CD4-positive, alpha-beta T cell (primary cell): Measurements from ENCODE around the gene TEX47. TPM values are rescaled to one million over a fixed set of nuclear protein-coding genes. Genes with fewer than 3 reads are reported as not detected.

Experiments
- ATAC-seq: fragments of 200-7000 bp; cut with Tn5 transposase; one replicate; pipeline ENCODE4 v1.10.0; 2022; ENCODE audit warnings: mild to moderate bottlenecking; ENCODE audit not compliant: poor library complexity
- CTCF ChIA-PET: fragments of 350-600 bp; sonication (Branson Sonifier 250); formaldehyde crosslinking; loops from one replicate; lab custom pipeline; 2021; ENCODE audit warnings: antibody characterized with exemption, inconsistent platforms; lab: Charles Lee
- POLR2A ChIA-PET: fragments of 350-600 bp; sonication (Branson Sonifier 250); formaldehyde crosslinking; loops from one replicate; lab custom pipeline; 2021; ENCODE audit warnings: antibody characterized with exemption, inconsistent platforms; lab: Charles Lee
- DNase-seq, 14 experiments: peaks; one replicate each; pipeline ENCODE4 v3.0.0-alpha.2; 2013 to 2020; ENCODE audit warnings: mixed read lengths in 2 of 14
- H3K27ac ChIP-seq, 2 donors: one replicate each; pipeline versions ENCODE4 v1.5.1 to v1.7.0; 2013; ENCODE audit warnings: low read length in 2 of 2, low read depth in 1 of 2, mild to moderate bottlenecking in 1 of 2
- H3K27me3 ChIP-seq, 2 experiments: 1 replicate in 1 of 2; 2 replicates in 1 of 2; pipeline versions ENCODE4 v1.6.1 to v1.7.0; 2013; ENCODE audit warnings: low read length in 2 of 2, control low read depth in 1 of 2, mild to moderate bottlenecking in 1 of 2, moderate library complexity in 1 of 2; ENCODE audit not compliant: insufficient read depth in 2 of 2, control insufficient read depth in 1 of 2
- H3K36me3 ChIP-seq: one replicate; pipeline ENCODE4 v1.6.1; 2013; ENCODE audit warnings: low read length, control low read depth; ENCODE audit not compliant: insufficient read depth
- H3K4me1 ChIP-seq: one replicate; pipeline ENCODE4 v1.6.1; 2013; ENCODE audit warnings: low read length, control low read depth; ENCODE audit not compliant: insufficient read depth
- H3K4me3 ChIP-seq: one replicate; pipeline ENCODE4 v1.5.1; 2013; ENCODE audit warnings: mild to moderate bottlenecking, low read length, moderate library complexity
- H3K9me3 ChIP-seq, 2 experiments: 1 replicate in 1 of 2; 2 replicates in 1 of 2; pipeline versions ENCODE4 v1.6.1 to v1.7.0; 2013; ENCODE audit warnings: low read length in 2 of 2, mild to moderate bottlenecking in 2 of 2, control low read depth in 1 of 2, moderate library complexity in 1 of 2; ENCODE audit not compliant: control insufficient read depth in 1 of 2, insufficient read depth in 1 of 2
- H3K27ac Mint-ChIP-seq: one replicate; pipeline ENCODE4 v1.8.0; 2020; ENCODE audit warnings: mixed read lengths
- H3K27me3 Mint-ChIP-seq: one replicate; pipeline ENCODE4 v1.8.0; 2021; ENCODE audit warnings: mixed read lengths
- H3K36me3 Mint-ChIP-seq: one replicate; pipeline ENCODE4 v1.8.0; 2021; ENCODE audit warnings: low read depth, mixed read lengths
- H3K4me1 Mint-ChIP-seq: one replicate; pipeline ENCODE4 v1.8.0; 2021; ENCODE audit warnings: low read depth, mixed read lengths
- H3K4me3 Mint-ChIP-seq: one replicate; pipeline ENCODE4 v1.8.0; 2020; ENCODE audit warnings: mild to moderate bottlenecking, mixed read lengths
- H3K9me3 Mint-ChIP-seq: one replicate; pipeline ENCODE4 v1.8.0; 2020; ENCODE audit warnings: mixed read lengths
- intact Hi-C, 2 experiments: fragments of 100-400 bp; cut with DNase I in 1 of 2; cut with micrococcal nuclease in 1 of 2; formaldehyde crosslinking; loops; one replicate each; pipeline versions ENCODE4 v1.15.1 to v1.9.0; 2023 to 2025; cut with DNase I, micrococcal nuclease
- total RNA-seq, 174 experiments: library from RNA in 2 of 174; stranded (reverse) in 2 of 174; gene quantifications; one replicate each; pipeline ENCODE4 v1.2.3 and lab custom pipeline; 2021 to 2026
- TF ChIP-seq, protein P1 (sequence below): fragments of 200-600 bp; IDR thresholded peaks from one replicate; pipeline ENCODE4 v1.8.0; 2022; ENCODE audit warnings: antibody characterized with exemption, mild to moderate bottlenecking

The TEX47 gene
- total RNA-seq, 2 experiments from 2014 or later, result not detected

DNA sequence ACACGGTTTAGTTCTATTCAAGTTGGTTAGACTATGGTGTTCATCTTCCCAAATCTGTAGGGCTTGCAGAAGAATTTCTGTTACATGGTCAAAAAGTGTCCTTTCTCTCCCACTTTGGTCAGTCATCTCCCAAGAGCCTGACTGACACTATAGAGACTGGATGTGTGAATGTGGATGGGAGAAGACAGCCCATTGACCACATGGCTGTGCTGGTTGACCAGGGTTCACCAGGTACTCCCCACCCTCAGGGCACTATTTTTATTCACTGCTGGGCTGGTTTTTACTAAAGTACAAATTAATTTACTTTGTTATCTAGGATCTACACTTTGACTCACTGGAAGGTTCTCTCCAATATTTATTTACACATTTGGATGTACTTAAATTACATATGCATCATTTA, 33.8 kb downstream of the TEX47 start:
- no peaks in the 10 kb centered on the region for H3K36me3 Mint-ChIP-seq
- DNase-seq (no peak), ATAC-seq (no peak)
- H3K27me3 Mint-ChIP-seq, result peaks cover 41% of the 10 kb centered on the region
- Histone ChIP-seq H3K9me3 (peaks cover 0 to 13% of the 10 kb centered on the region in 2 experiments), H3K36me3 (no peaks in the 10 kb centered on the region), H3K4me3 (no peak overlapping the region), H3K27ac (no peak overlapping the region), H3K27me3 (peaks cover 19 to 32% of the 10 kb centered on the region in 2 experiments), H3K4me1 (no peaks in the 10 kb centered on the region)
- no peak overlapping the region for H3K27ac Mint-ChIP-seq
- H3K4me3 Mint-ChIP-seq, result no peak overlapping the region
- TF ChIP-seq, protein P1, sequence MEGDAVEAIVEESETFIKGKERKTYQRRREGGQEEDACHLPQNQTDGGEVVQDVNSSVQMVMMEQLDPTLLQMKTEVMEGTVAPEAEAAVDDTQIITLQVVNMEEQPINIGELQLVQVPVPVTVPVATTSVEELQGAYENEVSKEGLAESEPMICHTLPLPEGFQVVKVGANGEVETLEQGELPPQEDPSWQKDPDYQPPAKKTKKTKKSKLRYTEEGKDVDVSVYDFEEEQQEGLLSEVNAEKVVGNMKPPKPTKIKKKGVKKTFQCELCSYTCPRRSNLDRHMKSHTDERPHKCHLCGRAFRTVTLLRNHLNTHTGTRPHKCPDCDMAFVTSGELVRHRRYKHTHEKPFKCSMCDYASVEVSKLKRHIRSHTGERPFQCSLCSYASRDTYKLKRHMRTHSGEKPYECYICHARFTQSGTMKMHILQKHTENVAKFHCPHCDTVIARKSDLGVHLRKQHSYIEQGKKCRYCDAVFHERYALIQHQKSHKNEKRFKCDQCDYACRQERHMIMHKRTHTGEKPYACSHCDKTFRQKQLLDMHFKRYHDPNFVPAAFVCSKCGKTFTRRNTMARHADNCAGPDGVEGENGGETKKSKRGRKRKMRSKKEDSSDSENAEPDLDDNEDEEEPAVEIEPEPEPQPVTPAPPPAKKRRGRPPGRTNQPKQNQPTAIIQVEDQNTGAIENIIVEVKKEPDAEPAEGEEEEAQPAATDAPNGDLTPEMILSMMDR, result no peak
- H3K4me1 Mint-ChIP-seq, result no peaks in the 10 kb centered on the region
- intact Hi-C loops, result no loop called here
- no peaks in the 10 kb centered on the region for H3K9me3 Mint-ChIP-seq
- POLR2A ChIA-PET, result no interaction called here
- CTCF ChIA-PET, result no interaction called here

DNA sequence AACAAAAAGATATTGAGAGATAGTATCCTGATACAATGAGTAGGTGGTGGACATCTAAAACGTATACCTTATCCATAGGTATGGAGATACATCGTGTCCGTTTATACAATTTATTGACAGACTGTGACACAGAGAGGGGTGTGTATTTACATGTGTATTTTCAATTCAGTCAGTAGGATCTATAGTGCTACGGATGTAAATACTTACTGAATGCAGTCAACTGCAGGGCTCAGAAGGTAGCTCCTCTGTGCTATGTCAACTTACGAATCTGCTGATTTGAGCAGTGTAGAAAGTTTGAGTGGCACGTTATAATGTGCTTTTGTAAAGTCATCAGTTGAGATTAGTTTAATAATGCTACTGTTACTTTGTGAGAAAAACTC, 35.4 kb downstream of the TEX47 start:
- no peak for ATAC-seq
- POLR2A ChIA-PET, result no interaction called here

DNA sequence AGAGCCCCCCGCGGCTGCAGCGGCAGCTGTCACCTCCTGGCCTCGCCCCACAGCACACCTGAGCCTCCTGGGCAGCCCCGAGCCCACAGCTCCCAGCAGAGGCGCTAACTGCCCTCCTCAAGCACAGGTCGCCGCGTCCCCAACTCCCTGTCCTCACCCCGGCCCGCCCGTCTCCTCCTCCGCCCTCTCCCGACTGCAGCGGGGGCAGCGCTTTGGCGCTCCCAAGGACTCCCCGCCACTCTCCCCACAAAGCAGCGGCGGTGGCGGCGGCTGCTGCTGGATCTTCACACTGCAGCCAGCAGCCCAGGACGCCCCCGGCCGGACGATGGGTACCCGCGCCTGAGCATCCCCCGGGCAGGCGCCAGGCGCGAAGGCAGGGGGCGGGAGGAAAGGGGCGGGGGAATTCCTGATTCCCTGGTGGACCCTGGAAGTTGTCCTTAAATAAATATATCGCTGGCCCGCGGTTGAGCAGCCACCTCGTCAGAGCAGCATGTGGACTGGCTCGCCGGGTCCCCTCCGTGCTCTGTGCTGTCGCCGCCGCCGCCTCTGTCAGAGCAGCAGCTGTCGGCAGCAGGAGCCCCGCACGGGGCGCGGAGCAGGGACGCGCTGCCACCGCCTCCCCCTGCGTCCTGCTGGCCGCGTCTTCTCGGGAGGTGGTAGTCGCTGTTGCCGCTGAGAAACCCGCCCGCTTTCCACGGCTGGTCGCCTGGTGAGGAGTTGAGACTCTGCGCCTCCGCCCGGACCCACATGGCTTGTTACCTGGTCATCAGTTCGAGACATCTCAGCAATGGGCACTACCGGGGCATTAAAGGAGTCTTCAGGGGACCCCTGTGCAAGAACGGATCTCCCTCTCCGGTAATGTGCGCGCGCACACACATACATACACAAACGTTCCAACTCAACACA, 36.1 kb downstream of the TEX47 start, which contains the start of gene ZNF804B:
Gene ZNF804B (plus strand): TSS at position 471 of the 906 bp plus-strand sequence. CDS start 277 bp downstream, at position 748.
- H3K27ac Mint-ChIP-seq, result no peak within 1 kb of the TSS
- POLR2A ChIA-PET, result no interaction called here
- H3K36me3 ChIP-seq, result no peaks in the 10 kb centered on the region
- no peaks in the 10 kb centered on the region for H3K9me3 Mint-ChIP-seq
- no peak within 1 kb of the TSS for H3K4me3 ChIP-seq
- TF ChIP-seq, protein P1, result no peak
- intact Hi-C loops, result no loop called here
- DNase-seq (peak in 1 of 14 experiments; percentile 2), ATAC-seq (no peak)
- no peaks in the 10 kb centered on the region for H3K36me3 Mint-ChIP-seq
- no peaks in the 10 kb centered on the region for H3K4me1 ChIP-seq
- no peaks in the 10 kb centered on the region for H3K4me1 Mint-ChIP-seq
- no peak within 1 kb of the TSS for H3K27ac ChIP-seq
- peaks cover 63% of the 10 kb centered on the region for H3K27me3 Mint-ChIP-seq
- H3K27me3 ChIP-seq, result peaks cover 19 to 37% of the 10 kb centered on the region in 2 experiments
- peaks cover 0 to 13% of the 10 kb centered on the region in 2 experiments for H3K9me3 ChIP-seq
- H3K4me3 Mint-ChIP-seq, result no peak within 1 kb of the TSS
- CTCF ChIA-PET, result no interaction called here

More for the DNA sequence above, 35.4 kb downstream of the TEX47 start:
- Histone ChIP-seq H3K36me3 (no peaks in the 10 kb centered on the region), H3K27me3 (peaks cover 19 to 37% of the 10 kb centered on the region in 2 experiments), H3K27ac (no peak overlapping the region), H3K9me3 (peaks cover 0 to 13% of the 10 kb centered on the region in 2 experiments), H3K4me1 (no peaks in the 10 kb centered on the region), H3K4me3 (no peak overlapping the region)
- Mint-ChIP-seq H3K4me1 (no peaks in the 10 kb centered on the region), H3K4me3 (no peak overlapping the region), H3K27ac (no peak overlapping the region), H3K27me3 (peaks cover 57% of the 10 kb centered on the region), H3K9me3 (no peaks in the 10 kb centered on the region), H3K36me3 (no peaks in the 10 kb centered on the region)
- CTCF ChIA-PET, result no interaction called here
- intact Hi-C loops, result no loop called here
- DNase-seq, result no peak
- TF ChIP-seq, protein P1, result no peak
